Activated CD4-positive, alpha-beta T cell treated with anti-CD3 and anti-CD28 coated beads, Interleukin-2, Interleukin-6, amounts not matched to agents 100 ng/mL and 50 ng/mL, durations not matched to agents 16 hours and 8 hours (primary cell): ENCODE results near the gene CLMP.

ENCODE experiments used
- DNase-seq: peaks from one replicate; pipeline ENCODE4 v3.0.0-alpha.2; 2020

Gene CLMP

DNA sequence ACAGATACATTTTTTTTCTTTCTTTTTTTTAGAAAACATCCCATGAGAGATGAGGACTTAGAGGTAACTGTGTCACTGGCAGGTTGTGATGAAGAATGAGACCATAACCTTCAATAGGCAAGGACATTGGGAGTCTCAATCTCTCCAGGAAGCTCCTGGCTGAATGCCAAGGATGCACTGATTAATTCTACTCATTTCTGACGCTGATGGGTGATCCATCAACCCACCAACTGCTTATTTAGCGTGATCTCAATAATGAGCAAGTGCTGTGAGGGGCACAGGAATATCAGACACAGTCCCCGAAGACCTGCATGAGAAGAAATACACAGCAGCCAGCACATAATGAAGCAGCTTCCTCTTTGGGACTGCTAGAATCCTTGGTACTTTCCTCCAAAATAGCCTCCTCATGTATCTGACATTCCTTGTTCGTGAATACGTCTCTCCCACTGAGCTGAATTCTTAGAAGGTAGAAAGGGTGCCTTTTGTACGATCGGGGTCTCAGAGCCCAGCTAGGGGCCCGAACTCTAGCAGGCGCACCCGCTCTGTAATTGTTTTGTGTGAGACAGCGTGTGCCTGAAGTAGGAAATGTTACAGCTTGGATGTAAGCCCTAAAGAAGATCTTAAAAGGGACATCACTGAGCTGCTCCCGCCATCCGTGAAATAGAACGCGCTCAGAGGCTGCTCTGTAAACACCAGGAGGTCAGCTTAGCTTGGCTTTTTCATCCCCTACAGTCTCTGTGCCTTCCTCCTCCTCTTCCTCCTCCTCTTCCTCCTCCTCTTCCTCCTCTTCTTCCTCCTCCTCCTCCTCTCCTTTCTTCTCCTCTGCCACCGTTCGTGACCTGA lies 7.2 kb downstream of the CLMP start:
- DNase-seq: no peak

DNA sequence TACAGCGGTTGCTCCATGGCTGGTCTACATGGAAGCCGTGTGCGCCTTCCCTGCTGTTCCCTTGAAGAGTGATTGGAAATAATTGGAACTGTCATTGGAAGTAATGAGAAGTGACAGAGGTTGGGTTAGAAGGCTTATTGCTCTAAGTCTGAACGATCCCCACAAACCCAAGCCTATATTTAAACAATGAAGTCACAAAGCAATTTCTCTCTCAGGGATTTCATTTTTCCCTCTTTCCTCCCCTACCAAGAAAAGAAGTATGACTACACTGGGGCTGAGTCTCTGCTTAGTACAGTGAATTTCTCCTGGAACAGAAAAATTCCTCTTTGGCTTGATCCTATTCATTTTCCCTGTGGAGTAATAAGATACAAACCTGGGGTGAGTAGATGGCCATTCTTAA lies 7.8 kb downstream of the CLMP start:
- no peak for DNase-seq

- no peak for DNase-seq
These were observed 8.8 kb downstream of the CLMP start for GRCh38 chr11:123186286-123186685.

GRCh38 chr11:123185326-123185725 lies 9.7 kb downstream of the CLMP start:
- DNase-seq: no peak

GRCh38 chr11:123184531-123184930 lies 10.5 kb downstream of the CLMP start:
- no peak for DNase-seq

- DNase-seq: peak; percentile 72
These were observed 11.5 kb downstream of the CLMP start for GRCh38 chr11:123183391-123184099.

DNA sequence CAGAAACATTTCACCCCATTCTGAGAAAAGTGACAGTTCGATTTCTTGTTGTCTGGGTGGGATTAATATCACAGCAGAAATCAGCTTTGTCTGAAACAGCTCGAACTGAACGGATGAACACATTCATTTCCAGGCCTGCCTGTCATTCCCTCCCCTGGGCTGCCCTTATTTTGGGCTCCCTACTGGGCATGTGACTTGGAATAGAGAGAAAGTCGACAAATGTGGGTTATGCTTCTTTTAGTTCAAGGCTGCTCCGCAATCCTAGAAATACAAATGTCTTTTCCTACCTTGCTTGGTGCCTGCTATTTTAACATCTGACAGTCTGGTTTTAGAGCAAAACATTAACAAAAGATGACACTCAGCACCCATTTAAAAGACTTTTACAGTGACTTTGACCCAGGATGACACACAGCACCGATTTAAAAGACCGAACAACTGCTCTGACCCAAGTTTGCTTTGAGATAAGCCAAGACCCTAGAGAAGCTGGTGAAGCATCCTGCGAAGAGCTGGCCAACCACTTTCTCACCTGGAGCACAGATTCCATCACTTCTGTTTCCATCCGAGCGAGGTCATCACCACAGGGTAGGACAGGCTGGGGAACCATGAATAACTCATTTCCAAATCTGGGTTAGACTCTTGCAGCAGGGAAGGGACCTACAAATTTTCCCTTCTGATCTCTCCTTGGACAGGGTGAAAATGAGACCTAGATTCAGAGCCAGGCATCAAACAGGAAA lies 13.1 kb downstream of the CLMP start:
- DNase-seq: no peak

DNA sequence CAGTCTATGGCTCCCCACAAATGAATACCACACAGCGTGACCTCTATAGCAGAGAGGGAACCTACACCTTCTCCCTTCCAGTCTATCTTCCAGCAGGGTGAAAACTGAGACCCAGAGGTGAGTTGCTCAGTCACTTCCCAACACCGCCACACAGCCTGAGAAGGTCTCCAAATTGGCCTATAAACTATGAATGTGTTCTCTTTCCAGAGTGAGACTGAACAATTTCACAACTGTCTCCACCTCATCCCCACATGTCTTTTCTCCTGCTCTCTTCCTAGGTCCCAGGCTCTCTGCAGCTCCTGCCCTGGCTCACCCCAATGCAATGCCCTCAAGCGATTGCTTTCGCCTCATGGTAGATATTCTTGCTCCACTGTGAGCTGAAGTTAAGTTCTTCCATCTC lies 14.0 kb downstream of the CLMP start:
- DNase-seq: no peak

- DNase-seq: no peak
These were observed 14.5 kb downstream of the CLMP start for GRCh38 chr11:123180574-123180973.

DNA sequence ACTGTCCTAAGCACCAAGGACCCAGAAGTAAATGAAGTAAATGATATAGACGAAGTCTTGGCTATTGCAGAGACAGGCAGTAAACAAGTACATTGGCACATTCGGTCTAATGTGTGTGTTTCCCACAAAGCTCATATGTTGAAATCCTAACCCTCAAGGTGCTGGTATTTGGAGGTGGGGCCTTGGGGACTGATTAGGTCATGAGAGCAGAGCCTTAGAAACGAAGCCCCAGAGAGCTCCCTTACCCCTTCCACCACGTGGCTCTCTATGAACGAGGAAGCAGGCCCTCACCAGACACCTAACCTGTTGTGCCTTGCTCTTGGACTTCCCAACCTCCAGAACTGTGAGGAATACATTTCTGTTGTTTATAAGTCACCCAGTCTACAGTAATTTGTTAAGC lies 14.9 kb downstream of the CLMP start:
- DNase-seq: no peak

GRCh38 chr11:123179586-123179985 lies 15.5 kb downstream of the CLMP start:
- no peak for DNase-seq

DNA sequence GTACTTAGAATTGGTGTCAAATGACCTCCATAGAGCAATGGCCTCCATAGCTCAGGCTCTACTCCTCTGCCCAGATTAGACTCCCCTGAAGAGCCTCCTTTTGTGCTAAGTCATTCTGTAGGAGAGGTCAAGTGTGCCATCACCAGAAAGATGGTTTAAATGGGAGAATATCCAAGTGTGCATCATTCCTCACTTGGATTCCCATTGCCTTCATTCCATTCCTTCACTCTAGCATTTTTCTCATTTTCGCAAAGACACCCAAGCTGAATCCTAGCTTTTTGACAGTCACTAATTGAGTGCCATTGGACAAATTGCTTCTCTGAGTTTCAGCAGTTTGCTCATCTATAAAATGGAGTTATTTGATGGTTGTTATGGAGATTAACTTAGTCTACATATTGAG lies 16.9 kb downstream of the CLMP start:
- DNase-seq: no peak

GRCh38 chr11:123176785-123177184 lies 18.3 kb downstream of the CLMP start:
- DNase-seq: no peak

DNA sequence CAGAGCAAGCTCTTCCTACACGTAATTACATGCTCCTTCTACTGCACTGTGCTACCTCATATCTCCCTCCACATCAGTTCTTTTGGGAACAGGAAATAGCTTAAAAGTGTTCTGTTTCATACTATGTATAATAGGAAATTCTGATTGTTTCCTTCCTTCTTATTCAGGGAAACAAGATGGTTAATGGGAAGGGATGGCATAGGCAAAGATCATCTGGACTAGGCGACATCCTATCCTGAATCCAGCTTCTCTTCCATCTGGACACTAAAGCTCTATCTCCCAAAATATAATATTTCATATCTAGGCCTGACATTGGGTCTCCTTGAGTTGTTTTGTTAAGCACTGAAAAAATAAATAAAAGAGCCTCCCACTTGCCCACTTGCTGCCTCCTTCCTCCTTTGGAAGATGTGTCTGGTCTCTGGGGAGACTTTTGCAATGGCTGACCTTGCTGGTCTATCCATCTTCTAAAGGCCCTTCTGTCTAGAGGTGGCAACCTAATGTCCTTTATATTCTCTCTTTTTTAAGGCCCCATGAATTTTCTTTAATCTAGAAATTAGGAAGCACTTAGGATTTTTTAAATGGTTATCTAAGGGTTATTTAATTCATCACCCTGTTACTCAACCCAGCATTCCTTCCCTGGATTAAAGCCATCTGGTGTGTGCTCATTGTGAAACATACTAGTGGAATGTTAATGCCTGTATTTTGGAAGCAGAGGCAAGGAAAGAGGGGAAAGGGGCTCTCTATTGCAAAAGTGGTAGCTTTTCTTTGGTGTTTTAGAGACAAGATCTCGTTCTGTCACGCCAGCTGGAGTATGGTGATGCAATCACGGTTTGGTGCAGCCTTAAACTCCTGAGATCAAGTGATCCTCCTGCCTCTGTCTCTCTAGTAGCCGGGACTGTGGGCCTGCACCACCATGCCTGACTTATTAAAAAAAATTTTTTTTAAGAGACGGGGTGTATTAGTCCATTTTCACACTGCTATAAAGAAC lies 20.6 kb downstream of the CLMP start:
- DNase-seq: no peak

DNA sequence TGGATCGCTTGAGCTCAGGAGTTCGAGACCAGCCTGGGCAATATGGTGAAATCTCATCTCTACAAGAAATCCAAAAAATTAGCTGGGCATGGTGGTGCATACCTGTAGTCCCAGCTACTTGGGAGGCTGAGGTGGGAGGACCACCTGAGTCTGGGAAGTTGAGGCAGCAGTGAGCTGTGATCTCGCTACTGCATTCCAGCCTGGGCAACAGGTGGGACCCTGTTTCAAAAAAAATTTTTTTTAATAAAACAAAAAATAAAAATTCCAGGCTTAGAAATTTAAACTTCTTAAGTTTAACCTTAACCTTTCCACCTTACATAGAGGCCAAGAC lies 21.2 kb downstream of the CLMP start:
- DNase-seq: no peak

GRCh38 chr11:123173040-123173855 lies 21.8 kb downstream of the CLMP start:
- DNase-seq: no peak

- no peak for DNase-seq
These were observed 24.1 kb downstream of the CLMP start for GRCh38 chr11:123170929-123171328.

- DNase-seq: no peak
These were observed 25.2 kb downstream of the CLMP start for GRCh38 chr11:123169821-123170220.

- DNase-seq: no peak
These were observed 26.0 kb downstream of the CLMP start for GRCh38 chr11:123168955-123169484.

GRCh38 chr11:123168241-123168640 lies 26.8 kb downstream of the CLMP start:
- no peak for DNase-seq

GRCh38 chr11:123166071-123166559 lies 28.9 kb downstream of the CLMP start:
- peak; percentile 17 for DNase-seq
